NCI-H526 (cell line): ENCODE results near the gene ACBD4.

Source experiments
- DNase-seq, 2 experiments: peaks; one replicate each; lab custom pipeline; 2025; lab: John Stamatoyannopoulos, UW

ACBD4 gene

GRCh38 chr17:45155483-45155882, 20.0 kb downstream of the ACBD4 start:
- DNase-seq = no peak

GRCh38 chr17:45156242-45156641, 20.8 kb downstream of the ACBD4 start:
- DNase-seq = no peak

GRCh38 chr17:45160447-45161287, 25.2 kb downstream of the ACBD4 start:
- DNase-seq = peak; percentile 62 to 79

DNA sequence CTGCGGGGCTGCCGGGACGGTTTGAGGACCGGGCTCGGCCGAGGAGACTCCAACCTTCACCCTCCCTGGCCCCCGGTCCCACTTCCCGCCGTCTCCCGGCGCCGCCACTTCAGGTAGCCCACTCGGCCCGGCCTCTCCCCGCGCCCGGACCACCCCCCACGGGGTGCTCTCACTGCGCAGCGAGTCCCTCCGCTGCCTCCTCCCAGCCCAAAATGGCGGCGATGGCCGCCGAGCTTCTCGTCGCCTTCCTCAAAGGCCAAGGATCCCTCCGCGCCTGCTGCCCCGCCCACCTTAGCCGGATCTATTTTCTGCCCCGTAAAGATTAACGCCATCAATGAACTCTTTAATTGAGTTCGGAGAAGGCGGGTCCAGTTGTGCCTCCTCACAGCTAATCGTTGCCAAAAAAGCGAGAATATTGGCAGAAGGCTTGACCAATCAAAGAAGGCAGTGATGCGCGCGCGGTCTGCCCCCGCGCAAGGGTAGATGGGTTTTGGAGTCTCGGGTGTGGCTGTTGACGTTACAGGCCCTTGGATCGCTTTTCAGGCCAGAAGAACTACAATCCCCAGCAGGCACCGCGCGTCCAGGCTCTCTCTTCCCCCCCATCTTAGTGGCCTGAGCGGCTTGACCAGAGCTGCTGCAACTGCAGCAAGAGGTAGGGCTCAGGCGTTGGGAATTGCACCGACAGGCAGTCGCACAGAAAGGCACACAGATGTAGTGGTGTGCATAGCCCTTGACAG, 26.0 kb downstream of the ACBD4 start, which contains the start of gene HEXIM2:
Gene HEXIM2 (plus strand): TSS at position 588 of the 737 bp plus-strand sequence. CDS start 919 bp downstream, outside the sequence.
- DNase-seq = peak; percentile 100

DNA sequence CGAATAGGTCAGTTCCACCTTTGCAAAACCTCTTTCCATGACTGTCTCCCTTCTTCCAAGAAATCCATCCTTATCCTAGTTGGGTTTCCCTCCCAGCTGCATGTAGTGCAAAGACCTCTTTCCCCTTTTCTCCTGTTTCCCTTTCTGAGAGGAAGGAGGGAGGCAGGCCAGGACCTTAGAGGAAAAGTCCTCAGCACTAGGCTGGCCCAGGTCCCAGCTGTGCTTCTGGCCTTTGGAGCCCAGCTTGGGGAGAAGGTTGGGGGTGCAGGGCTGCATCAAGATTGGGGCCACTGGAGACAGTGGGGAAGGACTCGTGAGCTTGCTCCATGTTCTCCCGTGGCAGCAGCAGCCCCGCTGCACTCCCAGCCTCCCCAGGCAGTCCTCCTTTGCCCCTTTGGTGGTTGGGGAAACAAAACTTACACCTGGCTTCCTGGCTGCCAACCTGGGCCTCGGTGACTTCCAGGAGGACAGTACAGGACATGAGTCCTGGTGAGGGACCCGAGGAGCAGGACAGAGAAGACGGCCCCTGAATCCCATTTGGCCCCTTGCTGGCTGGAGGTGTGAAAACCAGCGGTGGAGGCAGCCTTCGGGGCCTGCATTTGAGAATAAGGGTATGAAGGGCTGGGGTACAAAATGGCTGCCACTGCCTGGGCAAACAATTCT, 26.7 kb downstream of the ACBD4 start:
- no peak for DNase-seq

DNA sequence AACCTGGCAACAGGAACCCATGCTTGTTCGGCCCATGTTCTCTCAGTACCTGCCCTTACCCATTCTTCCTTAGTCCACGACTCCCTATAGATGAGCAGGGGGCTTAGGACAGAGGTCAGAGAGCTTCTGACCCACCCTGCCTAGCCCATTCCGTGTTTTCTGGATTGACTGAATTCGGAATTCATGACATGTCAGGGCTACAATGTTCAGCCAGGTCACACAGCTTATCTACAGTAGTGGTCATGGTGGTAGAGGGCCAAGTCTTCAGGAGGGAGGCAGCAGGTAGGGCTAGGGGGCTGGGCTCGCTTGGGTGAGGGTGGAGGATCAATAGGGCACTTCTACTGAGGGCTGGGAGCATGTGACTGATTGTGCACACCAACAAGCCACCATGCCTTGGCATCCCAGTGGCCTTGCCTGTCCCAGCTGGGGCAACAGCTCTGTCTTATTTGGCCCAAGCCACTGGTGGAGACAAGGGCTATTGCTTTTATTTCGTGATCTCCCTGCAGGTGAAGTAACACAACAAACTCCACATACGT, 29.3 kb downstream of the ACBD4 start:
- no peak for DNase-seq

GRCh38 chr17:45168991-45169752, 33.7 kb downstream of the ACBD4 start:
- DNase-seq = no peak

DNA sequence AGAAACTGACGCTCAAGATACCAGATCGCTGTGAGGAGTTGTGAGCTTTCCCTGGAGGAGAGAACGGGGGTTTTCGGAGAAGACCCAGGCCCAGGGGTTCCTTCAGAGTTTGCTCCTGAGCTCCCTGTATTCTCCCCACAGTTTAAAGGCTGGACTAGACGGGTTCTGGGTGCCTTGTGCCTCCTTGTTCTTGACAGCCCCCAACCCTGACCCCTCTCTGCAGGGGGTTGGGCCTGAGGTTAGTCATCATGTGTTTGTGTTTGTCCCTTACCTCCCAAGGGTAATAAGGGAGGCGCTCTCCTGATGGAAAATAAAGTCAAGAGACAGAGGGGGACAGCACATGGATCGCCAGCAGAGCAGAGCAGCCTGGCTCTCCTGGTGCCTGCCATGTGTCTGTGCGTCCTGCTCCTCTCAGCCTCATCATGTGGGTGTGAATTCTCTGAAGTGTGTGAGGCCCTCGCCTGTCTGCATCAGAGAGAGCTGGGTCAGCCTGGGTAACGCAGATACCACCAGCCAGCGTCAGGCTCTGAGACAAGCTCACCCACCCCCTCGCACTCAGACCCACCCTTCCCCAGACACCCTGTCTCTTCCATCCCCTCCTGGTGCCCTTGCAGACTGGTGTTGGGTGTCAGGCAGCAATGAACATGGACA, 34.9 kb downstream of the ACBD4 start:
- DNase-seq = no peak

DNA sequence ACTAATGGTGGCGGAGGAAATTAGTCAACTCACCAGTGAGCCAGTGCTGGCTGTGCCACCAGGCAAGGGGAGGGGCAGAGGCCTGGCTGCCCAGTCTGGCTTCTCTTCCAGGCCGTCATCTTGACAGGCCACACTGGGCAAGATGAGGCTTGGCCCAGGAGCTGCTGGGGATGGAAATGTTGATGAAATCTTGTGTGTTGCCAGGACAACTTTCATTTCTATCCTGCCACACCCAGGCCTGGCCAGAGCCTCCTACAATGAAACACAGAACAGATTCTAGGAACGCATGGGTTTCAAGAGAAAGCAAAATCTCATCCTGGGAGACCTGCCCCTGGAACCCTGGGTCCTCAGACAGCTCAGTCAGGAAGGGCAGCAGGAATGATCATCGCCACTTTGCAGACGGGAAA, 35.4 kb downstream of the ACBD4 start:
- DNase-seq = no peak

DNA sequence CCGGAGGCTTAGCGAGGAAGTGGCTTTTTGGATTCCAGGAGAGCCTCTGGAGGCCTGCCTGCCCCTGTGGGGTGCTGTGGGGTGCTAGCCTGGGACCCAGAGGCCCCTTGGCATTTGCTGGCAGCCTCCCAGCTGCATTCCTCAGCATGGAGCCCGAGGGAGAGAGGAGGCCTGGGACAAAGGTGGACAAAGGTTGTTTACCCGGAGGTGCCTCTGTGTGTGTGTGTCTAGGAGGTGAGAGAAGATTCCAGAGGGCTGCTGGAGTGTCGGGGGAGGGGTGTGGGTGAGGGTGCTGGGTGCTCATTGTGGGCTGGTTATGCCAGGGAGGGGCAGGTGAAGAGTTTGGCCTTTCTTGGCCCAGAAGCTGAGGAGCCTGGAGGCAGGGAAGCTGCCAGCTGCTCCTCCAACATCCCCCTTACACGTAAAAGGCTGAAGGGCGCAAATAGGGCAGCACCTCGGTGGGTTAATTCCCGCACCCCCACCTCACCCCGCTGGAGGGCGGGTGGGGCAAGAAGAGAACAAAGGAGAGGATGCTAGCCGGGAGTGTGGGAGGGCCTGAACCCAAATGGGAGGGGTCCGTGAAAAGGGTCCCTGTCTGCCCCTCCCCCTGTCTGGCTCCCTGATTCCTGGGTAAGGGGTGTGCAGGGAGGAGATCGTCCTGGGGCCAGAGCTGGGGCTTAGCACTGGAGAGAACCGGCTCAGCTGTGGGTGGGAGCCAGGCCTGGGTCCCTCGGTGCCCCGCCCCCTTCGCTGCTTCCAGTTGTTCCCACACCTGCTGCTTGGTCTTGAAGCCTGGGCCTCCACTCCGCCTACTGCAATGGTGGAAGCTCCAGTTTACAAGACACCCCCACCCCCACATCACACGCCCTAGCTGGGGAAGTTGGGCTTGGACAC, 36.1 kb downstream of the ACBD4 start:
- DNase-seq = no peak

- no peak for DNase-seq
Measured at GRCh38 chr17:45172232-45172540, 36.7 kb downstream of the ACBD4 start.

DNA sequence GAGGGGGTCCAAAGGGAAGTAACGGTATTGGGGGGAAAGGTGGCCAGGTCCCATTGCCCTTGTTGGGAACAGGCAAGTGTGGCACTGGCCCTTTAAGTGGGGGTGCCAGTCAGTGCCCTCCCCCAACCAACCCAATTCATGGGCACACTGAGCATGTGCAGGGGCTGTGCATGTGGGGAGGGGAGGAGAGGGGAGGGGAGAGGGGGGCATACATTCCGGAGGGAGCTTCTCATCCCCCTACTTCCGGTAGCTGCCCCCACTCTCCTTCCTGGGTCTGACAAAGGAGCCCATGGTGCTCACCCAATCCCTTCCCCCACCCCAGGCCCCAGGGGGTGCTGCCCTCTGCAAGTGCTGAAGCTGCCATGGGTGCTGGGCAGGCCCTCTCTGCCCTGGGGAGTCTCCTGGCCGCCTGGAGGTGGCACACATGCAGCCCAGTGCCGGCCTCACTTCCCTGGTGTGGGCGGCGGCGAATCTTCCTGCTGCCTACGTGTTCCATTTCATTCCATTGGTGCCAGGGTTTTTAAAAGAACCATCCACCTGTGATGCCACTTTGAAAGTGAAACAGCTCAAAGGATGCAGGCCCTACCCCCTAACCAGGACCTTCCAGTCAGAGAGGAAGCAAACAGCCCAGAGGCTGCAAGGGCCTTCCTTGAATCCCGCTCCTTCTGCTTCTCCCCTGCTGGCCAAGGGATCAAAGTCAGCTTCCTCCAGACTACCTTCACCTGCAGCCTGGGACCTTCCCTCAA, 37.2 kb downstream of the ACBD4 start:
- peak; percentile 8 to 65 for DNase-seq

- DNase-seq = no peak
Measured at GRCh38 chr17:45175759-45176115, 40.2 kb downstream of the ACBD4 start.

GRCh38 chr17:45177563-45177962, 42.1 kb downstream of the ACBD4 start:
- no peak for DNase-seq

DNA sequence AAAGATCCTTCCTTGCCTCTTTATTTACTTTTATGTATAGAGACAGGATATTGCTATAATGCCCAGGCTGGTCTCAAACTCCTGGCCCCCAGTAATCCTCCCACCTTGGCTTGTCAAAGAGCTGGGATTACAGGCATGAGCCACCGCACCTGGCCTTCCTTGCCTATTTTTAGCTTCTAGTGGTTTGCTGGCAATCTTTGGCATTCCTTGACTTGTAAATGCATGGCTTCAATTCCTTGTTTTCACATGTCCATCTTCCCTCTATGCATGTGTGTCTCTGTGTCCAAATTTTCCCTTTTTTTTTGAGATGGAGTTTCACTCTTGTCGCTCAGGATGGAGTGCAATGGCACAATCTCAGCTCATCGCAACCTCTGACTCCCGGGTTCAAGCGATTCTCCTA, 48.7 kb downstream of the ACBD4 start:
- DNase-seq = no peak

GRCh38 chr17:45186801-45187354, 51.4 kb downstream of the ACBD4 start:
- DNase-seq = no peak

GRCh38 chr17:45189009-45189408, 53.5 kb downstream of the ACBD4 start:
- DNase-seq = no peak

DNA sequence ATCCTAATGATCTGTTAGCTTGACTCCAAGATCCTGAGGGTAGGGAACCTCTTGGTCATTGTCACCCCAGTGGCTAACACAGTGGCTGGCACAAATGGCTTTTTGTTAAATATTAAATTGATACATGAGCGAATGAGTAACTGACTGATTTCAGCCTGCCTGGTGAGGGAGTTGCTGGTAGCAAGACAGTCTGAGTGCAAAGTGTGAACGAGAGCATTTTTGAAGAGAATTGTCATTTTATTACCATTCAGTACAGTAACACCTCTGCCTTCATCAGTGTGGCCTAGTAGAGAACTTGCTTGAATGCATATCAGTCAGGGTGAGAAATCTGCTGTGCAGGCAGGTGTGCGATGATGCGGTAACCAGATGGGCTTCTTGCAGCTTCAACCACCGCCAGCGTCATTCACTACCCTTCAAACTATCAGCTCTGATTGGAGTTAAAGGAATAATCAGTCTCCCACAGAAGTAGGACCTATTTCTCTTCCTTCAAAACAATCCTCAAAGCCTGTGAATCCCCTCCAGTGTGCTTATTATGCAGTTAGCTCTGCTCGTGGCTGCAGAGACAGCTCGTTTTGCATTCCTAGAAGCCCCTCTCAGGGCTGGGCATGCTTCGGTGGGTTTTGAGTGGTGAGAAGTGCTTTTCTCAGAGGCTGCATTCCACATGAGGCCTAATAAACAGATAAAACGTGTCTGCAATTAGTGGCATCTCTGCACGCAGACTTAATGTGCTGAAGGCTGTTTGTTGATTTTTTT, 55.2 kb downstream of the ACBD4 start:
- DNase-seq = no peak
